ENCODE data around the gene MAB21L4. TPM values are rescaled to one million over a fixed set of nuclear protein-coding genes. Genes with fewer than 3 reads are reported as not detected.

Gene MAB21L4
- total RNA-seq, 1 experiment from 2014 or later: 0.15 TPM

GRCh38 chr2:240933048-240933965 lies 37.4 kb upstream of the MAB21L4 start:
- Histone ChIP-seq H2BK12ac (ENCODE audit: insufficient read length, low read depth, low read length) (no peak overlapping the region), H3T11ph (ENCODE audit: low read length) (no peak overlapping the region), H4K91ac (ENCODE audit: insufficient read length, low read depth, low read length) (no peak overlapping the region), H3K18ac (ENCODE audit: insufficient read length, low read depth, low read length) (no peak overlapping the region), H2BK15ac (ENCODE audit: low read depth, low read length) (no peak overlapping the region), H2BK20ac (ENCODE audit: low read depth, low read length, poor library complexity, severe bottlenecking) (no peak overlapping the region), H2AK5ac (ENCODE audit: insufficient read length, low read length) (no peak overlapping the region), H3K79me2 (ENCODE audit: insufficient read depth, low read length) (no peaks in the 10 kb centered on the region), H2BK120ac (ENCODE audit: low read depth, low read length, poor library complexity, severe bottlenecking) (no peak overlapping the region), H2BK5ac (ENCODE audit: insufficient read length, low read length) (no peak overlapping the region), H4K20me1 (ENCODE audit: control insufficient read depth, insufficient read depth, insufficient read length) (no peaks in the 10 kb centered on the region), H3K9me3 (ENCODE audit: control insufficient read depth, low read depth, low read length) (no peaks in the 10 kb centered on the region), H3K79me1 (ENCODE audit: insufficient read depth, low read depth, low read length, poor library complexity, severe bottlenecking) (no peaks in the 10 kb centered on the region), H4K8ac (replicated peaks; ENCODE audit: insufficient read length, low read depth, low read length) (no peak overlapping the region), H3K4me1 (ENCODE audit: insufficient read depth, low read length) (no peaks in the 10 kb centered on the region), H3K9ac (ENCODE audit: extremely low read depth, insufficient read length, low read length) (no peak overlapping the region), H2AFZ (ENCODE audit: low read length) (no peak overlapping the region), H3K4ac (ENCODE audit: low read depth, low read length) (no peak overlapping the region), H4K5ac (ENCODE audit: insufficient read length, low read depth, low read length) (no peak overlapping the region), H3K23me2 (ENCODE audit: insufficient read length, low read depth, low read length, poor library complexity, severe bottlenecking) (no peaks in the 10 kb centered on the region), H3K14ac (ENCODE audit: insufficient read depth, low read length) (no peak overlapping the region; the same call in 1 of the 2 replicates), H3K56ac (ENCODE audit: insufficient read length, low read depth, low read length) (no peak overlapping the region), H3K27ac (ENCODE audit: insufficient read length, low read depth, low read length) (no peak overlapping the region), H3K27me3 (ENCODE audit: insufficient read depth, low read length) (no peaks in the 10 kb centered on the region), H3K23ac (ENCODE audit: insufficient read length, low read depth, low read length) (no peak overlapping the region), H3K4me2 (ENCODE audit: insufficient read depth, insufficient read length, low read length) (no peak overlapping the region)
- Mint-ChIP-seq H3K27me3 (ENCODE audit: low read depth) (peaks cover 13% of the 10 kb centered on the region), H3K4me1 (no peaks in the 10 kb centered on the region), H3K4me3 (no peak overlapping the region), H3K36me3 (ENCODE audit: insufficient read depth in 1 of 3, low read depth in 3 of 3) (peaks cover 0 to 4% (median 0%) of the 10 kb centered on the region in 3 experiments; a peak in 3 of 7 replicates), H3K9me3 (peaks cover 11 to 12% of the 10 kb centered on the region in 2 experiments), H3K27ac (no peak overlapping the region)
- no CpG with 5 or more reads among the region's 30 CpGs for WGBS (ENCODE audit: extremely low coverage, insufficient read length, low lambda C conversion rate)
- DNase-seq: peak; percentile 25
- no peak for TF ChIP-seq CTCF (conservative IDR thresholded peaks at IDR 0.05)

Data from H9 (cell line).